OCI-LY7 (cell line): ENCODE results near the gene BRD1. TPM values are rescaled to one million over a fixed set of nuclear protein-coding genes. Genes with fewer than 3 reads are reported as not detected.
A peak's percentile ranks its signal among the peaks of the same experiment; 100 is the strongest.

ENCODE experiments used
- BruUV-seq: library from RNA; stranded (reverse); fragments of 400-500 nt; replicated peaks from 2 replicates; lab custom pipeline; 2021; lab: Mats Ljungman, UMichigan
- CTCF ChIA-PET: fragments of 300-600 bp; sonication (Branson Sonifier 250); formaldehyde crosslinking; loops from one replicate; lab custom pipeline; 2022; ENCODE audit warnings: antibody characterized with exemption; ENCODE audit not compliant: unreplicated experiment; lab: Charles Lee
- POLR2A ChIA-PET: fragments of 300-600 bp; sonication (Branson Sonifier 250); formaldehyde crosslinking; loops from one replicate; lab custom pipeline; 2022; ENCODE audit warnings: antibody characterized with exemption; lab: Charles Lee
- DNase-seq: peaks from one replicate; pipeline ENCODE4 v3.0.0-alpha.2; 2015; ENCODE audit warnings: low spot score
- H2AFZ ChIP-seq: fragments of 200-600 bp; sonication (generic), shearing (Covaris generic); 2 replicates; pipeline ENCODE4 v1.6.1; 2014; ENCODE audit warnings: mild to moderate bottlenecking, antibody characterized with exemption, low read length, moderate library complexity
- H3K27ac ChIP-seq: fragments of 200-600 bp; sonication (generic); 2 replicates; pipeline ENCODE4 v1.5.1; 2014; ENCODE audit warnings: mixed run types, low read depth, mild to moderate bottlenecking, moderate library complexity, low read length, inconsistent platforms; ENCODE audit not compliant: poor library complexity, severe bottlenecking
- H3K36me3 ChIP-seq: fragments of 200-600 bp; sonication (generic); 2 replicates; pipeline ENCODE4 v1.6.1; 2014; ENCODE audit warnings: mild to moderate bottlenecking, antibody characterized with exemption, low read length, moderate library complexity, mixed read lengths; ENCODE audit not compliant: insufficient read depth
- H3K4me1 ChIP-seq: fragments of 200-600 bp; sonication (generic); 2 replicates; pipeline ENCODE4 v1.5.1; 2014; ENCODE audit warnings: mild to moderate bottlenecking, low read length; ENCODE audit not compliant: insufficient read depth, poor library complexity, severe bottlenecking
- H3K4me2 ChIP-seq: fragments of 200-600 bp; sonication (generic); 2 replicates; pipeline ENCODE4 v1.6.1; 2014; ENCODE audit warnings: mild to moderate bottlenecking, low read length
- H3K4me3 ChIP-seq: fragments of 200-600 bp; sonication (generic); 2 replicates; pipeline ENCODE4 v1.5.1; 2014; ENCODE audit warnings: mild to moderate bottlenecking, low read depth, low read length; ENCODE audit not compliant: poor library complexity, severe bottlenecking
- H3K79me2 ChIP-seq: fragments of 200-600 bp; sonication (generic); 2 replicates; pipeline ENCODE4 v1.6.1; 2016; ENCODE audit warnings: low read depth, mild to moderate bottlenecking, low read length, moderate library complexity, mixed read lengths; ENCODE audit not compliant: insufficient read depth
- H3K9me2 ChIP-seq: fragments of 200-600 bp; sonication (generic); 2 replicates; pipeline ENCODE4 v1.6.1; 2016; ENCODE audit warnings: mild to moderate bottlenecking, low read length, mixed read lengths; ENCODE audit not compliant: insufficient read depth
- H3K9me3 ChIP-seq: fragments of 200-600 bp; sonication (generic); 2 replicates; pipeline ENCODE4 v1.6.1; 2014; ENCODE audit warnings: mild to moderate bottlenecking, mixed run types, low read length, mixed read lengths
- H4K20me1 ChIP-seq: fragments of 200-600 bp; sonication (generic); 2 replicates; pipeline ENCODE4 v1.6.1; 2014; ENCODE audit warnings: mild to moderate bottlenecking, antibody characterized with exemption, low read length, moderate library complexity, mixed read lengths; ENCODE audit not compliant: insufficient read depth
- CTCF ChIP-seq: fragments of 200-600 bp; sonication (generic); conservative IDR thresholded peaks from 2 replicates; pipeline ENCODE4 v1.5.1; 2014; ENCODE audit warnings: mild to moderate bottlenecking, antibody characterized with exemption, low read length, moderate library complexity, mixed read lengths
- EZH2phosphoT487 ChIP-seq: fragments of 200-600 bp; sonication (generic); IDR thresholded peaks from 2 replicates; pipeline ENCODE4 v1.6.1; 2018; ENCODE audit warnings: low read depth, borderline replicate concordance, mild to moderate bottlenecking, mixed run types, antibody characterized with exemption, low read length, moderate library complexity, mixed read lengths
- intact Hi-C: fragments of 100-400 bp; cut with micrococcal nuclease; formaldehyde crosslinking; loops from one replicate; pipeline ENCODE4 v1.10.0; 2022; ENCODE audit not compliant: unreplicated experiment
- total RNA-seq, 2 experiments: library from RNA; depleted of rRNA in 1 of 2; stranded (reverse); fragments of >200 nt in 1 of 2; shearing (Covaris generic) in 1 of 2; gene quantifications; 2 replicates each; pipeline ENCODE4 v1.2.3, GENCODE V29; 2014 to 2022

BRD1 gene
- total RNA-seq, 2 experiments from 2014 or later = 38.1 to 46.6 TPM

GRCh38 chr22:49825944-49826602 lies 1.6 kb downstream of the BRD1 start:
- intact Hi-C loops = loop anchor here (2.0 kb wide), 1 partner anchor 27 kb away; the partner anchor contains the start of gene ZBED4
- no TSS peak for BruUV-seq
- CTCF ChIA-PET = interaction anchor here (0.6 kb wide), 1 partner anchor 65 kb away, joined by 3 read pairs; no protein-coding TSS in a partner anchor

GRCh38 chr22:49825436-49825835 lies 2.2 kb downstream of the BRD1 start:
- intact Hi-C loops = no loop called here
- Histone ChIP-seq H3K4me1 (peaks cover 38% of the 10 kb centered on the region), H3K9me3 (no peaks in the 10 kb centered on the region), H3K4me2 (peak overlapping the region; percentile 92), H3K79me2 (peaks cover 60% of the 10 kb centered on the region), H4K20me1 (peaks cover 15% of the 10 kb centered on the region), H3K36me3 (peaks cover 52% of the 10 kb centered on the region), H2AFZ (no peak overlapping the region), H3K27ac (no peak overlapping the region), H3K9me2 (no peaks in the 10 kb centered on the region), H3K4me3 (peak overlapping the region; percentile 78)
- TF ChIP-seq EZH2phosphoT487 = no peak
- no peak for TF ChIP-seq CTCF
- CTCF ChIA-PET = no interaction called here
- DNase-seq = no peak
- BruUV-seq = no TSS peak
- POLR2A ChIA-PET = no interaction called here

More at GRCh38 chr22:49825944-49826602, 1.6 kb downstream of the BRD1 start:
- H3K4me2 ChIP-seq = peak overlapping the region; percentile 92
- H2AFZ ChIP-seq = no peak overlapping the region
- H3K9me3 ChIP-seq = no peaks in the 10 kb centered on the region
- peaks cover 54% of the 10 kb centered on the region for H3K79me2 ChIP-seq
- peaks cover 15% of the 10 kb centered on the region for H4K20me1 ChIP-seq
- peak overlapping the region; percentile 61 for H3K27ac ChIP-seq
- H3K9me2 ChIP-seq = no peaks in the 10 kb centered on the region
- peaks cover 46% of the 10 kb centered on the region for H3K36me3 ChIP-seq
- peak overlapping the region; percentile 78 for H3K4me3 ChIP-seq
- DNase-seq = peak; percentile 30
- POLR2A ChIA-PET = no interaction called here
- peaks cover 38% of the 10 kb centered on the region for H3K4me1 ChIP-seq
- no peak for TF ChIP-seq CTCF
- TF ChIP-seq EZH2phosphoT487 = no peak

- no peak overlapping the region for H3K4me3 ChIP-seq
- H3K9me3 ChIP-seq = no peaks in the 10 kb centered on the region
- peaks cover 32% of the 10 kb centered on the region for H3K4me1 ChIP-seq
- ChIA-PET CTCF (no interaction called here), POLR2A (no interaction called here)
- H4K20me1 ChIP-seq = peaks cover 15% of the 10 kb centered on the region
- no peak for DNase-seq
- BruUV-seq = no TSS peak
- H2AFZ ChIP-seq = no peak overlapping the region
- peaks cover 65% of the 10 kb centered on the region for H3K79me2 ChIP-seq
- no peak overlapping the region for H3K27ac ChIP-seq
- no peak overlapping the region for H3K4me2 ChIP-seq
- TF ChIP-seq CTCF (no peak), EZH2phosphoT487 (no peak)
- no peaks in the 10 kb centered on the region for H3K9me2 ChIP-seq
- H3K36me3 ChIP-seq = peaks cover 57% of the 10 kb centered on the region
- intact Hi-C loops = no loop called here
These were observed 2.7 kb downstream of the BRD1 start for GRCh38 chr22:49824936-49825335.
